CD4-positive, alpha-beta T cell treated with Interferon gamma for 1 hour (primary cell): Measurements from ENCODE around the gene INAFM1.

Experiments
- DNase-seq: peaks from one replicate; pipeline ENCODE4 v3.0.0-alpha.2; 2020

Gene INAFM1

DNA sequence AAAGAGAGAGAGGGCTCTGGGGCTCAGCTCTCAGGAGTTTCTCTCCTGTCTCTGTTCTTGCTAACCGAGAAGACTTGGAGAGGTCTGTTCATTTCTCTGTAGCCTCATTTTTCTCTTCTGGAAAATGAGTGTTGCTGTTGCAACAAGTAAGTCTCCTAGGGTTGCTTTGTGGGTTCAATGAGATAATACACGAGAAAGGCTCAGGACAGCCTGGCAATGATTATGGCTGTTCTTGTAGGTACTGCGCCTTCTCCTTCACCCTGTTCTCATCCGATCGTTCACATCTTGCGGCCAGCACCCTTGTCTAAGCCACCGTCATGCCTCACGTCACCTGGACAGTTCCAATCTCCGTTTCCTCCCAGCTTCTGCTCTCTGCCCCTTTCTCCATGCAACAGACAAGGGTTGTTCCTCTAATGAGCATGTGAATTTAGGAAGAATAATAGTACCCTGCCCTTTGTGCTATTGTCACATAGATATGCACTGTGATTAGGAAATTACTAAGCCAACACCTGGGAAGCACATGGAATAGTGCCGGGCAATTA, 39.1 kb downstream of the INAFM1 start:
- no peak for DNase-seq

DNA sequence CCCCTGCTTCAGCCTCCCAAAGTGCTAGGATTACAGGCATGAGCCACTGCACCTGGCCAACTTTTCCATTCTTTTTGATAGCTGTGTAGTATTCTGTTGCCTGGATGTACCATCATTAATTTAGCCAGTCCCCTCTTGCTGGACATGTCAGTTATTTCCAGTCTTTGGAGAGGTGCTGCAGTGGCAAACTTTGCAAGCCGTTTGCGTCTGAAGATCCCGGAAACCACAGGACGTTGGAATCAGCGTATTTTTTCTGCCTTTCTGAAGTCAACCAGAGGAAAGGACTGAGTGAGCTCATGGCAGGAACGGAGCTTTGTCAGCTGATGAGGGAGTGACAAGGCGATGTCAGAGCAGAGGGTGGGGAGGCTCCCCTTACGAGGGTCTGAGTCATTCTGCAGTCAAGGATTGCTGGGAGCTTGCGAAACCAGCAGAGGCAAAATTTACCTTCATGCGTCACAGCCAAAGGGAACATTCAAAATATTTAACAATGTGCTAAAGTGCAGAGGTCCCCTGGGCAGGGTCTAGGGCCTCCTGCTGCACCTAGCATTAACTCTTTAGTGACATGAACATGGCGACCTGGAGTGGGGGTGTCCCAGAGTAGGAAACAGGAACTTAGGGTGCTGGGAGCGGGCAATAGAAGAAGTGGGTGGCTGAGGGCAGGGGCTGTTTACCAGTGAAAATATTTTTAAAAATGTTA, 40.6 kb downstream of the INAFM1 start:
- peak; percentile 78 for DNase-seq

- no peak for DNase-seq
Observed at GRCh38 chr19:47316513-47316912, 41.8 kb downstream of the INAFM1 start.

DNA sequence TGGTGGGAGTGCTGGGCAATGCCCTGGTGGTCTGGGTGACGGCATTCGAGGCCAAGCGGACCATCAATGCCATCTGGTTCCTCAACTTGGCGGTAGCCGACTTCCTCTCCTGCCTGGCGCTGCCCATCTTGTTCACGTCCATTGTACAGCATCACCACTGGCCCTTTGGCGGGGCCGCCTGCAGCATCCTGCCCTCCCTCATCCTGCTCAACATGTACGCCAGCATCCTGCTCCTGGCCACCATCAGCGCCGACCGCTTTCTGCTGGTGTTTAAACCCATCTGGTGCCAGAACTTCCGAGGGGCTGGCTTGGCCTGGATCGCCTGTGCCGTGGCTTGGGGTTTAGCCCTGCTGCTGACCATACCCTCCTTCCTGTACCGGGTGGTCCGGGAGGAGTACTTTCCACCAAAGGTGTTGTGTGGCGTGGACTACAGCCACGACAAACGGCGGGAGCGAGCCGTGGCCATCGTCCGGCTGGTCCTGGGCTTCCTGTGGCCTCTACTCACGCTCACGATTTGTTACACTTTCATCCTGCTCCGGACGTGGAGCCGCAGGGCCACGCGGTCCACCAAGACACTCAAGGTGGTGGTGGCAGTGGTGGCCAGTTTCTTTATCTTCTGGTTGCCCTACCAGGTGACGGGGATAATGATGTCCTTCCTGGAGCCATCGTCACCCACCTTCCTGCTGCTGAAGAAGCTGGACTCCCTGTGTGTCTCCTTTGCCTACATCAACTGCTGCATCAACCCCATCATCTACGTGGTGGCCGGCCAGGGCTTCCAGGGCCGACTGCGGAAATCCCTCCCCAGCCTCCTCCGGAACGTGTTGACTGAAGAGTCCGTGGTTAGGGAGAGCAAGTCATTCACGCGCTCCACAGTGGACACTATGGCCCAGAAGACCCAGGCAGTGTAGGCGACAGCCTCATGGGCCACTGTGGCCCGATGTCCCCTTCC, 45.5 kb downstream of the INAFM1 start:
- DNase-seq = no peak

- DNase-seq = no peak
Observed at GRCh38 chr19:47321630-47322029, 46.9 kb downstream of the INAFM1 start.

- no peak for DNase-seq
Observed at GRCh38 chr19:47322058-47322457, 47.4 kb downstream of the INAFM1 start.

- DNase-seq = no peak
Observed at GRCh38 chr19:47323409-47323808, 48.7 kb downstream of the INAFM1 start.

GRCh38 chr19:47323872-47324271, 49.2 kb downstream of the INAFM1 start:
- no peak for DNase-seq

DNA sequence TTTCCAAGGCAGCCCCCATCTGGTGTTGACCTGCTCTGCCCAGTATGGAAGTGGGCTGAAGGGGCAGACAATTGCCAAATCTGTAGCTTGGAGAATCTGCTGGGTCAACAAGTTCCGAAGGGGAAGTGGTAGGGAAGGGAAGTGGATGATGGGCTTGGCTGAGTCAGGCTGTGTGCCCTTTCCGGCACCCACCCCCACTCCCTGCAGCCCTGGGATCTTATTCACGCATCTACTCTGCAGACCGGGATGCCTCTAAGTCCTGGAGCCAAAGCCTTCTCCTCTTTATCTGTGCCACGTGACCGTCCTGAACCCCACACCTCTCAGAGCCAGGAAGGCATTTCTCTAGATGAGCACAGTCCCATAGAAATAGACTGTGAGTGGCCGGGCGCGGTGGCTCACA, 49.8 kb downstream of the INAFM1 start:
- DNase-seq = peak; percentile 61
